GM12801 (cell line): ENCODE data around the gene SYNE1.

ENCODE experiments used
- CTCF ChIP-seq: IDR thresholded peaks from one replicate; pipeline ENCODE4 v1.5.1; 2011; ENCODE audit warnings: control low read depth; ENCODE audit not compliant: insufficient read length; ENCODE audit errors: extremely low read depth

SYNE1 gene

DNA sequence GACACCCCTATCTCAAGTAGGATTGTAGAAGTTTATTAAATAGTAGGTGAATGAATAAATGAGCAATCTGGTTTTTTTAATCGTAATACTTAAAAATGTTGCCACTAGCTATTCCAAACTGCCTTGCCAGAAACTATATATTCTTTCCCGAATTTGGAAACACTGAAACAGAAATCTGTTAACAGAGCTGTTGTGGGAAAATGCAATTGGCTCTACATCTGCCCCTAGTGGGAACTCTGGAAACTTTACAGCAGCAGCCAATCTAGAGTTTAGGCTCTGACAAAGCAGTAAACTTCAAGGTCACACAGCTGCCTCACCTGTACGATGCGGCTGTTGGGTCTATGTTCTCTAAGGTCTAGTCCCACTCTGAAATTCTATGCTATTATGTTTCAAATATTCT lies 41.7 kb downstream of the SYNE1 start:
- no peak for TF ChIP-seq CTCF

DNA sequence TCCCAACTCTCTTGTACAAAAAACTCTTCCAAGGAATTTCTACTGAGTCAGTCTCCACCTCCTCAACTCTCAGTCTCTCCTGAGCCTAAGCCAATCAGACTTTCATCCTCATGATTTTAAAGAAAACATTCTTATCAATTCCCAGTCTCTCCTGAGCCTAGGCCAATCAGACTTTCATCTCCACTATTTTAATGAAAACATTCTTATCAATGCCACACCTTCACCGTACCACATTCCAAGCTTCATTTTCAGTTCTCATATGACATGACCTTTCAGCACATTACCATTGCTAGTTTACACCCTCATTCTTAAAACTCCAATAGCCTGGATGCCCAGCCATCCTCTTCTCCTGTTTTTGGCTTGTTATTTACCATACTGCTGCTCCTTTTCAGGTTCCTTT lies 42.5 kb downstream of the SYNE1 start:
- no peak for TF ChIP-seq CTCF

DNA sequence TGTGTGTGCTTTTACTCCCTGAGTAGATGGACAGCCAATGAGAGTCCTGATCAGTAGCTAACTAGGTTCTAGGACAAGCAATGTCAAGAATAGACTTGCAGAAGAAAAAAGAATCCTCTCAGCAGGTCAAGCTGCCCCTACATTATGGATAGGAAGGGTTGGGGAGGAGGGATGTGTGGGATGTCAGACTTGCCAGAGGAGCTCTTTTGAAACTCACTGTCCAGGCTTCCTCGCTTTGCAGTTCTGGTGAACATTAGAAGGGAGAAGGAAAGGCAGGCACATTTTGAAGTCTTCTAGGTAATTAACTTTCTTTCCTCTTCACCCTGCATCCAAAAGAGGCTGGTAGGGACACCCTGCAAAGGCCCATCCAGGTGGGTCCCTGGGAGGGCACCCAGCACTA lies 48.7 kb downstream of the SYNE1 start:
- no peak for TF ChIP-seq CTCF

- TF ChIP-seq CTCF: no peak
These were observed 49.7 kb downstream of the SYNE1 start for GRCh38 chr6:152587473-152587872.

DNA sequence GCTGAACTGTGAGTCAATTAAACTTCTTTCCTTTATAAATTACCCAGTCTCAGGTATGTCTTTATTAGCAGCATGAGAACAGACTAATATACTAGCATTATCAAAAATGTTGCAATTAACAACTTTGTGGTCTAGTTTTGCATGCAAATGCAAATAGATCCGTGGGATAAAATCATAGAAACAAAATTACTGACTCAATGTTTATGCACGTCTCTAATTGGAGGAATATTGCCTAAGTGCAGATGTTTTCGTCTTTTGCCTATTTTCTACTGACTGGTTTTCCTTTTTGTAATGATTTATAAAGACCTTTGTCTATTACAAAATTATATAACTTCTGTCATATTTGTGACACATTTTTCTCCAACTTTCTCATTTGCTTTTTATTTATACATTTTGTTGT lies 51.9 kb downstream of the SYNE1 start:
- TF ChIP-seq CTCF: no peak

DNA sequence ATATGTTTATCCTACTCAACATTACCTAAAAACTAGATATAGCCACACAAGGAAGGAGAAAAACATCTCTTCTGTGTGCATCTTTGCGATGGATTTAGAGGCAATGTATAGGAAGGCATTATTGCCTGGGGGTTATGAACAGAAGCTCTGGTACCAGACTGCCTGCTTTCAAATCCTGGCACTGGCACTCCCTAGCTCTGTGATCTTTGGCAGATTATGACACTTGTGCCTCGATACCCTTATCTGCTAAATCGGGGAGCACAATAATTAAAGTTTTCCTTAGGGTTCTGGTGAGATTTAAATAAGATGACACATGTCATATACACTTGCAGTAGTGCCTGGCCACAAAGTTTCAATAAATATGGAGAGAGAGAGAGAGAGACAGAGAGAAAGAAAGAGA lies 53.3 kb downstream of the SYNE1 start:
- TF ChIP-seq CTCF: no peak

- no peak for TF ChIP-seq CTCF
These were observed 60.6 kb downstream of the SYNE1 start for GRCh38 chr6:152576525-152576924.

DNA sequence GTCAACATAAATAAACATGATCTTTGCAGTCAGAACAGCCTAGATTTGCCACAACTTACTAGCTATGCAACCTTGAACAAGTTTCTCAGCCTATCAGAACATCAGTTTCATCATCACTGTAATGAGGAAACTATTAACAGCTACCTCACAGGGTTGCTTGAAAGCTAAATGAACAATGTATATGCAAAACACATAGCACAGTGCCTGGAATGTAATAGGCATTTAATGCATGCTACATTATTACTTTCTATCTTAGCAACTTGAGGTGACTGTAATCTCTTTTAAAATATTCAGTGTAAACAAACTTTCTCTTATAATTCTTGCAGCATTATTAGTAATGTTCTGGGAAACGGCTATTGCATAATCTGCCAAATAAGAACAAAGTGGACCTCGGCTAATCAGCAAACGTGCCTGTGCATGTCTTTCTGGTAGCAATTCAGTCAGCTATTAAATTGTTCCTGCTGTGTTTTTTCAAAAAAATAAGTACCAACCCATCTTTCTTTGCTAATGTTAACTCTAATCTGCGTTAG lies 61.5 kb downstream of the SYNE1 start:
- no peak for TF ChIP-seq CTCF
